ENCODE data around the gene EXO1. TPM values are rescaled to one million over a fixed set of nuclear protein-coding genes. Genes with fewer than 3 reads are reported as not detected.
A peak's percentile ranks its signal among the peaks of the same experiment; 100 is the strongest.

EXO1 gene
- total and polyA plus RNA-seq, 9 of the 15 experiments (the other 6 are each of a cell fraction or from before 2014, with no cell fraction given) = 36.0 to 125 (median 83.9) TPM

DNA sequence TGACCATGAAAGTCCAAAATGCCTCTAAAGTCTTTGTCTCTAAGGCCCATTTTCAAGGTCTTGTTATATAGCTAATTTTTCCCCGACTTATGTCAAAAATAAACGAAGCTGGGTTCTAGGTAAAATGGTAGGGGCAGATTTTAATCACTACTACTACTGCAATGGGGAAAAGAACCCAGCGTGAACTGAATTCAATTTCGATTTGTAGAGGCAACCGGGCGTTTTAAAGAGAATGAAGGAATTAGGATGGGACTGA lies 536 bp upstream of the EXO1 start (continued):
- TF ChIP-seq, protein P1, sequence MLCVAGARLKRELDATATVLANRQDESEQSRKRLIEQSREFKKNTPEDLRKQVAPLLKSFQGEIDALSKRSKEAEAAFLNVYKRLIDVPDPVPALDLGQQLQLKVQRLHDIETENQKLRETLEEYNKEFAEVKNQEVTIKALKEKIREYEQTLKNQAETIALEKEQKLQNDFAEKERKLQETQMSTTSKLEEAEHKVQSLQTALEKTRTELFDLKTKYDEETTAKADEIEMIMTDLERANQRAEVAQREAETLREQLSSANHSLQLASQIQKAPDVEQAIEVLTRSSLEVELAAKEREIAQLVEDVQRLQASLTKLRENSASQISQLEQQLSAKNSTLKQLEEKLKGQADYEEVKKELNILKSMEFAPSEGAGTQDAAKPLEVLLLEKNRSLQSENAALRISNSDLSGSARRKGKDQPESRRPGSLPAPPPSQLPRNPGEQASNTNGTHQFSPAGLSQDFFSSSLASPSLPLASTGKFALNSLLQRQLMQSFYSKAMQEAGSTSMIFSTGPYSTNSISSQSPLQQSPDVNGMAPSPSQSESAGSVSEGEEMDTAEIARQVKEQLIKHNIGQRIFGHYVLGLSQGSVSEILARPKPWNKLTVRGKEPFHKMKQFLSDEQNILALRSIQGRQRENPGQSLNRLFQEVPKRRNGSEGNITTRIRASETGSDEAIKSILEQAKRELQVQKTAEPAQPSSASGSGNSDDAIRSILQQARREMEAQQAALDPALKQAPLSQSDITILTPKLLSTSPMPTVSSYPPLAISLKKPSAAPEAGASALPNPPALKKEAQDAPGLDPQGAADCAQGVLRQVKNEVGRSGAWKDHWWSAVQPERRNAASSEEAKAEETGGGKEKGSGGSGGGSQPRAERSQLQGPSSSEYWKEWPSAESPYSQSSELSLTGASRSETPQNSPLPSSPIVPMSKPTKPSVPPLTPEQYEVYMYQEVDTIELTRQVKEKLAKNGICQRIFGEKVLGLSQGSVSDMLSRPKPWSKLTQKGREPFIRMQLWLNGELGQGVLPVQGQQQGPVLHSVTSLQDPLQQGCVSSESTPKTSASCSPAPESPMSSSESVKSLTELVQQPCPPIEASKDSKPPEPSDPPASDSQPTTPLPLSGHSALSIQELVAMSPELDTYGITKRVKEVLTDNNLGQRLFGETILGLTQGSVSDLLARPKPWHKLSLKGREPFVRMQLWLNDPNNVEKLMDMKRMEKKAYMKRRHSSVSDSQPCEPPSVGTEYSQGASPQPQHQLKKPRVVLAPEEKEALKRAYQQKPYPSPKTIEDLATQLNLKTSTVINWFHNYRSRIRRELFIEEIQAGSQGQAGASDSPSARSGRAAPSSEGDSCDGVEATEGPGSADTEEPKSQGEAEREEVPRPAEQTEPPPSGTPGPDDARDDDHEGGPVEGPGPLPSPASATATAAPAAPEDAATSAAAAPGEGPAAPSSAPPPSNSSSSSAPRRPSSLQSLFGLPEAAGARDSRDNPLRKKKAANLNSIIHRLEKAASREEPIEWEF (CRISPR knock-in tag; IDR thresholded peaks at IDR 0.05) = 0 out of 2 replicates have a peak, but pooled peaks have one; percentile 0
- TF ChIP-seq ZNF121 (CRISPR knock-in tag; conservative IDR thresholded peaks at IDR 0.05) (no peak), CBFA2T3 (IDR thresholded peaks at IDR 0.05) (no peak), ZBTB17 (CRISPR knock-in tag; IDR thresholded peaks at IDR 0.05) (no peak), SLC30A9 (CRISPR knock-in tag; IDR thresholded peaks at IDR 0.05) (no peak), ZFPM2 (CRISPR knock-in tag; IDR thresholded peaks at IDR 0.05) (no peak), NFRKB (IDR thresholded peaks at IDR 0.05; ENCODE audit: low read depth) (peak; percentile 21; the same call in 1 of the 2 replicates), CREB1 (IDR thresholded peaks at IDR 0.05) (no peak), CREB1 (CRISPR knock-in tag; IDR thresholded peaks at IDR 0.05) (no peak), EP400 (IDR thresholded peaks at IDR 0.05) (no peak), ZNF445 (CRISPR knock-in tag; IDR thresholded peaks at IDR 0.05; ENCODE audit: low read depth) (peak; percentile 34; the same call in 1 of the 2 replicates), HDGF (IDR thresholded peaks at IDR 0.05) (no peak), MXI1 (IDR thresholded peaks at IDR 0.05; ENCODE audit: low read depth, low read length) (no peak), POLR3A (IDR thresholded peaks at IDR 0.05; ENCODE audit: borderline replicate concordance, extremely low read depth, insufficient read depth, insufficient read length) (no peak)
- TF ChIP-seq, protein P2, sequence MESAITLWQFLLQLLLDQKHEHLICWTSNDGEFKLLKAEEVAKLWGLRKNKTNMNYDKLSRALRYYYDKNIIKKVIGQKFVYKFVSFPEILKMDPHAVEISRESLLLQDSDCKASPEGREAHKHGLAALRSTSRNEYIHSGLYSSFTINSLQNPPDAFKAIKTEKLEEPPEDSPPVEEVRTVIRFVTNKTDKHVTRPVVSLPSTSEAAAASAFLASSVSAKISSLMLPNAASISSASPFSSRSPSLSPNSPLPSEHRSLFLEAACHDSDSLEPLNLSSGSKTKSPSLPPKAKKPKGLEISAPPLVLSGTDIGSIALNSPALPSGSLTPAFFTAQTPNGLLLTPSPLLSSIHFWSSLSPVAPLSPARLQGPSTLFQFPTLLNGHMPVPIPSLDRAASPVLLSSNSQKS (CRISPR knock-in tag; IDR thresholded peaks at IDR 0.05) = no peak
- TF ChIP-seq, protein P3, sequence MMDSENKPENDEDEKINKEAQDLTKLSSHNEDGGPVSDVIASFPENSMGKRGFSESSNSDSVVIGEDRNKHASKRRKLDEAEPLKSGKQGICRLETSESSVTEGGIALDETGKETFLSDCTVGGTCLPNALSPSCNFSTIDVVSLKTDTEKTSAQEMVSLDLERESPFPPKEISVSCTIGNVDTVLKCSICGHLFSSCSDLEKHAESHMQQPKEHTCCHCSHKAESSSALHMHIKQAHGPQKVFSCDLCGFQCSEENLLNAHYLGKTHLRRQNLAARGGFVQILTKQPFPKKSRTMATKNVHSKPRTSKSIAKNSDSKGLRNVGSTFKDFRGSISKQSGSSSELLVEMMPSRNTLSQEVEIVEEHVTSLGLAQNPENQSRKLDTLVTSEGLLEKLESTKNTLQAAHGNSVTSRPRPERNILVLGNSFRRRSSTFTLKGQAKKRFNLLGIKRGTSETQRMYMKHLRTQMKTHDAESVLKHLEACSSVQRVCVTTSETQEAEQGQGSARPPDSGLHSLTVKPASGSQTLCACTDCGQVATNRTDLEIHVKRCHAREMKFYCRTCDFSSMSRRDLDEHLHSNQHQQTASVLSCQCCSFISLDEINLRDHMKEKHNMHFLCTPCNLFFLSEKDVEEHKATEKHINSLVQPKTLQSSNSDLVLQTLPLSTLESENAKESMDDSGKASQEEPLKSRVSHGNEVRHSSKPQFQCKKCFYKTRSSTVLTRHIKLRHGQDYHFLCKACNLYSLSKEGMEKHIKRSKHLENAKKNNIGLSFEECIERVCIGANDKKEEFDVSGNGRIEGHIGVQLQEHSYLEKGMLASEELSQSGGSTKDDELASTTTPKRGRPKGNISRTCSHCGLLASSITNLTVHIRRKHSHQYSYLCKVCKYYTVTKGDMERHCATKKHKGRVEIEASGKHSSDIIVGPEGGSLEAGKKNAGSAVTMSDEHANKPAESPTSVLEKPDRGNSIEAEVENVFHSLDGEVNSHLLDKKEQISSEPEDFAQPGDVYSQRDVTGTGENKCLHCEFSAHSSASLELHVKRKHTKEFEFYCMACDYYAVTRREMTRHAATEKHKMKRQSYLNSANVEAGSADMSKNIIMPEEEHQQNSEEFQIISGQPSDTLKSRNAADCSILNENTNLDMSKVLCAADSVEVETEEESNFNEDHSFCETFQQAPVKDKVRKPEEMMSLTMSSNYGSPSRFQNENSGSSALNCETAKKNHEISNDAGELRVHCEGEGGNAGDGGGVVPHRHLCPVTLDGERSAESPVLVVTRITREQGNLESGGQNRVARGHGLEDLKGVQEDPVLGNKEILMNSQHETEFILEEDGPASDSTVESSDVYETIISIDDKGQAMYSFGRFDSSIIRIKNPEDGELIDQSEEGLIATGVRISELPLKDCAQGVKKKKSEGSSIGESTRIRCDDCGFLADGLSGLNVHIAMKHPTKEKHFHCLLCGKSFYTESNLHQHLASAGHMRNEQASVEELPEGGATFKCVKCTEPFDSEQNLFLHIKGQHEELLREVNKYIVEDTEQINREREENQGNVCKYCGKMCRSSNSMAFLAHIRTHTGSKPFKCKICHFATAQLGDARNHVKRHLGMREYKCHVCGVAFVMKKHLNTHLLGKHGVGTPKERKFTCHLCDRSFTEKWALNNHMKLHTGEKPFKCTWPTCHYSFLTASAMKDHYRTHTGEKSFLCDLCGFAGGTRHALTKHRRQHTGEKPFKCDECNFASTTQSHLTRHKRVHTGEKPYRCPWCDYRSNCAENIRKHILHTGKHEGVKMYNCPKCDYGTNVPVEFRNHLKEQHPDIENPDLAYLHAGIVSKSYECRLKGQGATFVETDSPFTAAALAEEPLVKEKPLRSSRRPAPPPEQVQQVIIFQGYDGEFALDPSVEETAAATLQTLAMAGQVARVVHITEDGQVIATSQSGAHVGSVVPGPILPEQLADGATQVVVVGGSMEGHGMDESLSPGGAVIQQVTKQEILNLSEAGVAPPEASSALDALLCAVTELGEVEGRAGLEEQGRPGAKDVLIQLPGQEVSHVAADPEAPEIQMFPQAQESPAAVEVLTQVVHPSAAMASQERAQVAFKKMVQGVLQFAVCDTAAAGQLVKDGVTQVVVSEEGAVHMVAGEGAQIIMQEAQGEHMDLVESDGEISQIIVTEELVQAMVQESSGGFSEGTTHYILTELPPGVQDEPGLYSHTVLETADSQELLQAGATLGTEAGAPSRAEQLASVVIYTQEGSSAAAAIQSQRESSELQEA (IDR thresholded peaks at IDR 0.05; ENCODE audit: low read depth) = no peak
